Erythroblast (primary cell): Measurements from ENCODE around the gene TVP23A.

Experiments
- GATA1 ChIP-seq: IDR thresholded peaks from 2 replicates; pipeline ENCODE4 v1.6.1; 2011; ENCODE audit warnings: low read depth, mild to moderate bottlenecking, control low read depth, low read length, moderate library complexity
- POLR2A ChIP-seq: IDR thresholded peaks from 2 replicates; pipeline ENCODE4 v1.6.1; 2011; ENCODE audit warnings: mild to moderate bottlenecking, low read length

DNA sequence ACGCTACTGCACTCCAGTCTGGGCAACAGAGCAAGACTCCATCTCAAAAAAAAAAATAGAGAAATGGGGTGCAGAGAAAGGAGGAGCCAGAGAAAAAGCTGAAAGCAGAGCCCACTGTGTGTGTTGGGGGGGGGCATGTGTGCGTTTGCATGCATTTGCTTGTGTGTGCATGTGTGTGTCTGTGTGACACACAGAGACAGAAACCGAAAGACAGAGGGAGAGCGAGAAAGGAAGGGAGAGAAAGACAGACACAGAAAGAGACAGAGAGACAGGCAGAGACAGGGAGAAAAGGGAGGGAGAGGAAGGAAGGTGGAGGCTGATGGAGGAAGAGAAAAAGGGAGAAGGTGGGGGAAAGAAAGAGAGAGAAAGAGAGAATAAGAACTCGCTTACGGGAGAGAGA, 48.6 kb upstream of the TVP23A start:
- TF ChIP-seq POLR2A (no peak), GATA1 (no peak)
